HTERT RPE-1 (cell line): ENCODE measurements around the gene NIPAL1.
"Not testable (repeated sequence)": the region's sequence is repeated elsewhere in the genome, so short reads cannot be mapped to it uniquely, and the experiment has no call there.

Experiments used
- in situ Hi-C: fragments of 300-500 bp; cut with MboI; formaldehyde crosslinking; loops from 4 replicates; pipeline ENCODE4 v1.14.3; 2020; ENCODE audit warnings: low sequenced_read_pairs

The NIPAL1 gene

DNA sequence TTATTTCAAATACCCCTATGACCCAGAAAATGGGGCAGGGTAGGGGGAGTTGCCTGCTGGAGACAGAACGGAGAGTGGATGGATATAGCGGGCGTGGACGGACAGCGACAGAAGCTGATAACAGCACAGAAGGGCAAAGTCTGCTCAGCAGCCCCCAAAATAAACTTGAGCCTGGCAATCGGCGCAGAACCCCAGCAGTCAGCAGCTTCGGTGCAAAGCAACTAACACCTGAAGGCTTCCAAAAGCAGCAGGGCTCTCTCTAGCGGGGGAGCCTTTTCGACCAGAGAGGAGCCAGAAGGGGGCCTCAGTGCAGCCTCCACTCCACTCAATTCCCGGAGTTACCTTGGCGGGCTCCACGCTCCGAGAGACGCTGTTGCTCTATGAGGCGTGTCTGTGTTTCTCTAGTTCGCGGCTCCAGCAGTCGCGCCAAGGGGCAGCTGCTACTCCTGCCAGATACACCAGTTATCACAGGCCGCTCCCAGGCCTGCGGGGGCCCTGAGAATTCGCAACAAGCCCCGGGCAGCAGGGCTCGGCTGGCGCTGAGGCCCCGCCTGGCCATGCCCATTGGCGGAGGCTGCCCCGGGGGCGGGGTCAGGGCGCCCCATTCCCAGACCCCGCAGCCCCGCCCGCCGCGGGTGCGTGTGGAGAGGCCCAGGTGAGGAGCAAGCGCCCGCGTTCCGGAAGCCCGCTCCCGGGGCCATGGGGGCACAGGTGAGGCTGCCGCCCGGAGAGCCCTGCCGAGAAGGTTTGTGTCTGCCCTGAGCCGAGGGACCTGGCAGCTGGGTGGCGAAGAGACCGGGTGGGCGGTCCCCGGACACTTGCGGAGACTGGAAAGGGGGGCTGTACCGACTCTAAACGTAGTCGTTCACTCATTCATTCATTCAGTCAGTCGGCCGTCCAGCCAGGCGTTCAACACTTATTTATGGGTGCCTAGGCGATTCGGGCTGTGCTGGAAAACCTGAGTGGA is at the start of gene NIPAL1, which contains the start of gene CNGA1:
Gene NIPAL1, plus strand, starts transcription at position 632 of the 967 bp plus-strand sequence. Its CDS starts 68 bp downstream, at position 700.
Gene CNGA1, minus strand, starts transcription at position 541 of the 967 bp plus-strand sequence. CDS start 63,992 bp downstream, outside the sequence.
- in situ Hi-C loops = no loop called here

DNA sequence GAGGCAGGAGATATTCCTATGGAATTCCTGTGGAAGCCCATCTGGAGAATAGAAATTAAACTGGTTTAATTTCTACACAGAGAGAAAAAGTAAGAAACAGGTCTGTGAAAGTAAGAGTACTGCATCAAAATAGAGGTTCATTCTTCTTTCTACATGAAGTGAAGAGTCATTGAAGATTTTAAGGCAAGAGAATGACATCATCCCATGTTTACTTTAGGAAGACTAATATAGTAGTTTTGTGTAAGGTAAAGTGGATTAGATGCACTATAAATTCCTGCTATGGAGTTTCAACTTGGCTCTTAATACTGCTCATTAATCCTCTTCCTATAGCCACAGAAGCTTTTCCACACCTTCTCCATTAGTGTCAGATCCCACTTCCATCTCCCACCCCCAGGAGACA is 47.7 kb upstream of the NIPAL1 start:
- in situ Hi-C loops = no loop called here

DNA sequence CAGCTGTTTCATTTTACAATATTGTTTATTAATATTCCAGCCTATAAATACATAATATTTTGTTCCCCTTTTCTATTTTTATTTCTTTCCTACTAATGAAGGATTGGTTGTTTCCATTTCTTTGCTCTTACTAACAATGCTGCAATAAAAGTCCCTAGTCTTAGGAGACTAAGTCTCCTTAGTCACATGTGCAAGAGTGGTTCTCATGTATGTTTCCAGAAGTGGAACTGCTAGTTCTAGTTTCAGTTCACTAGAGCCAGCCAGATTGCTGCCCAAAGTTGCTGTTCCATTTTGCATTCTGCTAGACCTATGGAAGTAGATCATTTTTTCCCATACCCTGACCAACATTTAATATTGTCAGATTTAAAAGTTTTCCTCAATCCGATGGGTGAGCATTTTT is 44.4 kb upstream of the NIPAL1 start:
- in situ Hi-C loops = no loop called here

DNA sequence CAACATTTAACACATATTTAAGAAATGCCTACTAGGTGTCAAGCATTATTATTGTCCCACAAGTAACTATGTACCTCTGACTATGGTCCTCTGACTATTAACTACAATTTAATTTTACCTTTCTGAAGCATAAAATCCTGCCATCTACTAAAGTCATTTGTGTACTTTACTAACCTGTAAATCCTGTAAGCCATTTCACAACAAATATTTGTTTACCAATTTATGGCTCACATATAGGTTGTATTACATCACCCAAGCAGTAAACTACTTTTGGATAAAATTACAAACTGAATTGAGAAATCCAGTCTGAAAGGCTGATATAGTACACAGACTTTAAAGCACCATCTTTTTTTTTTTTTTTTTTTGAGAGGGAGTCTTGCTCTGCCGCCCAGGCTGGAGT is 43.9 kb upstream of the NIPAL1 start:
- in situ Hi-C loops = no loop called here

DNA sequence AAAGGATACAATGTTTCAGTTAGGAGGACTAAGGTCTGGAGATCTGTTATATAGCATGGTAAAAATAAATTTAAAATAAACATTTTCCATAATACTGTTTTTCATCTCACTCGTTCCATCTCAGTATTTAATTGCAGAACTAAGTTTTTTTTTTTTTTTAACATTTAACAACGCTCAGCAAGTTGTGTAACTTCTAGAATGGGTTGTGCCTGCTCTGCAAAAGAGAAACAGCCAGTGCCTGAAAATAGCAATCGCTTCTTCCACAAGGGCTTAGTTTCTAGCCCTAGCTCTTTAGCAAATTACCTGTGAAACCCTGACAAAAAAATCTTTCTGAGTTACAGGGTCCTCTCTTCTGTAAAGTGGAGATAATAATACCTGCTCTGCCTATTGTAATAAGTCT is 42.0 kb upstream of the NIPAL1 start:
- in situ Hi-C loops = no loop called here

DNA sequence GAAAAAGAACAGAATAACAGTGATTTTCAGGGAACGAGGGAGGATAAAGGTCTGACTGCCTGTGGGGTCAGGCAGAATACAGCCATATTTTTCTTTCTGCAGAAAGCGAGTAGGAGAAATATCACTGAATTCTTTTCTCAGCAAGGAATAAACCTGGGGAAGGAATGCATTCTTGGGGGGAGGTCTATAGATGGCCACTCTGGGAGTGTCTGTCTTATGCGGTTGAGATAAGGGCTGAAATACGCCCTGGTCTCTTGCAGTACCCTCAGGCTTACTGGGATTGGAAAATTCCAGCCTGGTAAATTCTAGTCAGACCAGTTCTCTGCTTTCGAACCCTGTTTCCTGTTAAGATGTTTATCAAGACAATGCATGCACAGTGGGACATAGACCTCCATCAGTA is 26.4 kb upstream of the NIPAL1 start:
- in situ Hi-C loops = no loop called here

DNA sequence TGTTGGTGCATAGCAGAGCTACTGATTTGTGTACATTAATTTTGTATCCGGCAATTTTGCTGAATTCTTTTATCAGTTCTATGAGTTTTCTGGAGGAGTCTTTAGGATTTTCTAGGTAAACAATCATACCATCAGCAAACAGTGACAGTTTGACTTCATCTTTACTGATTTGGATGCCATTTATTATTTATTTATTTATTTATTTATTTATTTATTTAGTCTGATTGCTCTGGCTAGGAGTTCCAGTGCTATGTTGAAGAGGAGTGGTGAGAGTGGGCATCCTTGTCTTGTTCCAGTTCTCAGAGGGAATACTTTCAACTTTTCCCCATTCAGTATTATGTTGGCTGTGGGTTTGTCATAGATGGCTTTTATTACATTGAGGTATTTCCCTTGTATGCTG is 24.1 kb upstream of the NIPAL1 start:
- in situ Hi-C loops = not testable (repeated sequence)

DNA sequence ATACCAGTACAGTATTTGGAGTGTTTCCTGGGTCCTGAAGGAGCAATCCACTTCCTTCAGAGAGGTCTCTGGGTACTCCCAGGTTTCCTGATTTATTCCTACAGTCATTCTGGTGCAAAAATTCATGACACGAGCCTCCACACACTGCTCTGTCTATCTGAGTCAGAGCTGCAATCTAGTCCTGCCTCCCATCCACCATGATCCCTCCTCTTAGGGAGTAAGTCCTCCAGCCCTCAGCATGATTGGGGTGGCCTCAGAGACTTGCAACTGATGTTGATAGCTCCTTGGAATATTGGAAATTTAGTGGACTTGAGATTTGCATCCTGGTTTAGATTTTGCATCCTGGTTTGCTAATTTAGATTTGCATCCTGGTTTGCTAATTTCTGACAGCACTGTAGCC is 20.6 kb upstream of the NIPAL1 start:
- in situ Hi-C loops = no loop called here

DNA sequence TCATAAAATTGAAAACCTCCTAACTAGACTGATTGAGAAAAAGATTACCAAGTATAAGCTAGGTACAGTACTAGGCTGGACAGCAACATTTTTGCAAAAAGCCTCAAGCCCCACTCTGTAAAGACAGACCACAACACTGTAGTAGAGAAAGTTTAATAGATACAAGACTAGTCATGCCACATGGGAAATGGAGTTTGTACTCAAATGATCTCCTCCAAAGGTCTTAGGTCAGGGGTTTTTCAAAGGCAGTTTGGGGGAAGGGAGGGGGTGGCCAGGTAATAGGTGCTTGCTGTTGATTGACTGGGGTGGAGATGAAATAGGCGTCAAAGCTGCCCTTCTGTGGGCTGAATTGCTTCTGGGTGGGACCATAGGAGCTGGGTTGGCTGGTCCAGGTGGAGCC is 14.3 kb upstream of the NIPAL1 start:
- in situ Hi-C loops = no loop called here

DNA sequence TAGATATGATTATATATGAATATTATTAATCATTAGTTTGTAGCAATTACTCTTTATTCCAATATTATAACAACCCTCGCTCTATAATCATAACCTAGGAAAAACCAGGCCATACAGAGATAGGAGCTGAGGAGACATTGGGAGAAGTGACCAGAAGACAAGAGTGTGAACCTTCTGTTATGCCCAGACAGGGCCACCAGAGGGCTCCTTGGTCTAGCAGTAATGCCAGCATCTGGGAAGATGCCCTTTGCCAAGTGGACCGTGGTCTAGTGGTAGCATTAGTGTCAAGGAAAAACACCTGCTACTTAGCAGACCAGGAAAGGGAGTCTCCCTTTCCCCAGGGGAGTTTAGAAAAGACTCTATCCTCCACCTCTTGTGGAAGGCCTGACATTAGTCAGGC is 13.0 kb upstream of the NIPAL1 start:
- in situ Hi-C loops = not testable (repeated sequence)

DNA sequence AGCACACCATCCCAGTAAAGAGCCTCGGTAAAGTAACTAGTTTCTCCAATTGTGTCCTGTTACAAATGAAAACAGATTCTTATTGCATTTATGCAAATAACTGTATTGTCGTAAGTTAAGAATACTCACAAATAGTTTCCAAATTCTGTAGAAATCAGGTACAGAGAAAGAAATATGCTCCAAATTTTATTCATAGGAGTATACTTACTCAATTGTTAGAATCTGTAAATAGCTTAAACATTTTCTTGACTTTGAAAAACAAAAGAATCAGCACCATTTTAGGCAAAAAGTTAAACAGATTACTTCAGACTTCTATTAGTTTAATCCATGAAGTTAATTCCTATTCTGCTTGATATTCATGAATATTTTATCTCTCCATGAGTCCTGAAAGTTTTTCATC is 10.8 kb upstream of the NIPAL1 start:
- in situ Hi-C loops = no loop called here

DNA sequence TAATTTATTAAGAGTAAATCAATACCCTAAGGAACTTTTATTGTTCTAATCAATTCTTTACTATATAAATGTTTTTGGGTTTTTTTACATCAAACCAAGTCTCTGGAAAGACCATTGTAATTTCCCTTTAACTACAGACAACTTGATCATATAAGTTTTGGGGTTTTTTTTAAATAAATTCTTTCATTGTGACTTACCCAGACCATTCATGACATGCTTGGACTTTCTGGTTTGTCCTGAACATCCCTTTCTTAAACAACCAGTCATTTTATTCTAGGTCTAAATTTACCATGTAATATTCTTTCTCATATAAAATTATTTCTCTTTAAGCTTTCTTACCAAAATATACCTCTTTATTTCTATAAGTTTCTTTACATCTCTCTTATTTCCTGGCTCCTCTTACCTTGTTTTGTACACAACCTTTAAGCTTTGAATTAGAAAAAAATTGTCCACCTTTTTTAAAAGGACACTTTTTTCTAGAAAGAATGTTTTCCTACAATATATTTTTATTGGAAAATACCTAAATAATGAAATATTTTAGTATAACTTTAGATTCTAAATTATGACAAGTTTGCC is 8.5 kb upstream of the NIPAL1 start:
- in situ Hi-C loops = no loop called here

DNA sequence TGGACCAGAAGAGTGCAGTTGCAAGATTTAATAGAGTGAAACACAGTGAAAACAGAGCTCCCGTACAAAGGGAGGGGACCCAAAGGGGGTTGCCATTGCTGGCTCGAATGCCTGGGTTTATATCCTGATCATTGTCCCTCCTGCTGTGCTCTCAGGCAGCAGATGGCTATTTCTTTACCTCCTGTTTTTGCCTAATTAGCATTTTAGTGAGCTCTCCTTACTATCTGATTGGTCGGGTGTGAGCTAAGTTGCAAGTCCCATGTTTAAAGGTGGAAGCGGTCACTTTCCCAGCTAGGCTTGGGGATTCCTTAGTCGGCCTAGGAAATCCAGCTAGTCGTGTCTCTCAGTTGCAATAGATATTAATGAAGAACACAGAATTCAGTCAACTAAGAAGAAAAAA is 5.7 kb upstream of the NIPAL1 start:
- in situ Hi-C loops = not testable (repeated sequence)

DNA sequence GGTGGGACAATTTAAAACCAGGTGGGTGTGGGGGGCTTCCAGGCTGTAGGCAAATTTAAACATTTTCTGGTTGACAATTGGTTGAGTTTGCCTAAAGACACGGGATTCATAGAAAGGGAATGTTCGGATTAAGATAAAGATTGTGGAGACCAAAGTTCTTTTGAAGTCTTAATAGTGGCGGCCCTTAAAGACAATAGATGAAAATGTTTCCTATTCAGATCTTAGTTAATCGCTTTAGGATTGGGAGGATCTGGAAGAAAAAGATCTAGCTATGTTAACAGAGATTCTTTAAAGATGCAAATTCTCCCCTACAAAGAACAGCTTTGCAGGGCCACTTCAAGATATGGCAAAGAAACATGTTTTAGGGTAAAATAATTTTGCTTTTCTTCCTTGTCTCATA is 4.8 kb upstream of the NIPAL1 start:
- in situ Hi-C loops = no loop called here

DNA sequence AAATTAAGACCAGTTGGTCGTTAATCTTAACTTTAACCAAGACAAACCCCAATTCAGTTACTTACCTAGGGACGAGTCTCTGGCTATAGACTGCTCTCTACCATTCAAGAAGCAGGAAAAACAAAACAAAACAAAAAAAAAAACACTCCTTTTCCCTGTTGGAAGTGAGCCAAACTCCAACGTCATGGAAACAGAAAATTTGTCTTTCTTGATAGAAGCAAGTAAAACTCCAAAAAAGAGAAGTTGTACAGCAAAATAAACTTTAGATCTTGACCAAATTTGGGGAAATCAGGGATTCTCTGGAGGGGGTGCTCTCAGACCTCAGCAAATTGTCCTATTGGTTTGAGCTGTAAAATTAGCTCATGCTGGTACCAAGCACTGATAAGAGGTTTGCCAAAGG is 3.7 kb upstream of the NIPAL1 start:
- in situ Hi-C loops = no loop called here

DNA sequence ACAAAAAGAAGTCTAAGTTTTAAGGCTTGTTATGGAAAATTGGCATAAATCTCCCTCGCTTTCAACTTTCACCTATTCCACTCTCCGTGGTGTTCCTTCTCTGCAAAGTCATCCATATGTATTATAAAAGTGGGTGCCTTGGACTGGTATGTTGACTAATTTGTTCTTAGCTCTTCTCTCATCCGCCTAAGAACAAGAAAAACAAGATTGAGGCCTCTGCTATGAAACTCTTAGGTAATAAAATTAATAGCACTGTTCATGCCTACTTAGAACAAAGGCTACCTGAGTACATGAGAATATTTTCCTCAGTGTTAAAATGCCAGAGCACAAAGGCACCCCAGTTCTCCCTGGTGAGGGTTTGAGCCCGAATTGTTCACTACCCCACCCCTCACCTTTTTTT is 1.4 kb upstream of the NIPAL1 start:
- in situ Hi-C loops = no loop called here

DNA sequence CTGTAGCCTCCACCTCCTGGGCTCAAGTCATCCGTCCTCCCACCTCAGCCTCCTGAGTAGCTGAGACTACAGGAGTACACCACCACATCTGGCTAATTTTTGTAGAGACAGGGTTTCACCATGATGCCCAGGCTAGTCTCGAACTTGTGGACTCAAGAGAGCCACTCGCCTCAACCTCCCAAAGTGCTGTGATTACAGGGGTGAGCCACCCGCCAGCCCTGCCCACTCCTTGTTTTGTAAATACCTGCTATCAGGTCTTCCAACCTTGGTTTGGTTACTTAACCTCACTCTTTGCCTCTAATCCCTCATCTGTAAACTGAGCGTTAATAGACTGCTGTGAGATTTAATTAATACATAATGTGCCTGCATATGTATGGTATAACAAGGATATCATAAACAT is 894 bp upstream of the NIPAL1 start:
- in situ Hi-C loops = no loop called here

DNA sequence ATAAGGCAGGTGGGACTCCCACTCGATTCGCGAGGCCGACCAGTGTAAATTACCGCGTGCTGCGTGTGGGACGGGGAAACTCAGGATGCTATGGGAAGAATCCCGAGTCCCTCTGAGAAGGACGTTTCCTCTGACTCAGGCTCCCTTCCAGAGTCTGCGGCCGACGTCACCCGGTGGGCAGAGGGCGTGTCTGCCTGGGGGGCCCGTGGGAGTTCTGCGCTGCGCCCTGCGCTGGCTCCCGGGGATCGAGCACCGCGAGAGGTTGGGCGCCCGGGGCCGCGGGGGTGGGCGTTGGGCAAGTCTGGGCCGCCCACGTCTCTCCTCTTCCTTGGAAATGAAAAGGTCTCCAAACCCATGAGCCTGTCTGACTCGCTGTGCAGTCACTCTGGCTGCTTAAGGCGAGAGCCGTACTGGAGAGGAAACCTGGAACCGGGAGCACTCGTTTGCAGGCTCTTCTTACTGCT is 568 bp downstream of the NIPAL1 start:
- in situ Hi-C loops = no loop called here

DNA sequence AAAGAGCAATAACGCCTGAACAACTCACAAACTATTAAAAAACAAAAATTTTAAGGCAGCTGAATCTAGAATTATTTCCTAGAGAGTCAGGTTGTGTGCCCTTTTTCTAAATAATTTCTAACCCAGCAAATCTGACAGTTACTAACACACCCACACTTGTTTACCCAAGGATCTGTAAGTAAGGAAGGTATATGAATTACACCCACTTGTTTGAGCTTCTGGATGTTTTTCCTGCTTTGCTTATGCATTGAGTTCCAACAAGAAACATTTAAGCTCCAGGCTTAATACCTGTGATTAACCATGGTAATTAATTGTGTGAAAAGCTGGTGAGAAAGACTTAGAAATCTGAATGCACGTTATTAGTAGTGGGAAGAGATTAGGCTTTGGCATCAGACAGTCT is 1.5 kb downstream of the NIPAL1 start:
- in situ Hi-C loops = no loop called here

DNA sequence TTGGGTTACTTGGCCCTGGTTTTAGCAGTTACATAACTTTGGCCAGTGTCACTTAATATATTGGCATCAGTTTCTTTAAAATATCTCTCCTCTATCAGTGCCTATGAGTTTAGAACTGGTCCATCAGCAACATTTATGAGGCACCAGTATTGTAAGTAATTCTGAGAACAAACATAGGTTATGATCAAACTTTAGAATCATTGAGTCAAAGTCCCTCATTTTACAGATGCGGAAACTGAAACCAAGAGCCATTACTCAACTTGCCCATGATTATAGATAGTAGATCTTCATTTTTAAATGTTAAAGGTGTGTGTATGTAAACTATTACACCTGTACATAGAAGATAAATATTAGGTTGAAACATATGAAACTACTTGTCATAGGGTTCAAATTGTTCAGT is 4.5 kb downstream of the NIPAL1 start:
- in situ Hi-C loops = no loop called here

DNA sequence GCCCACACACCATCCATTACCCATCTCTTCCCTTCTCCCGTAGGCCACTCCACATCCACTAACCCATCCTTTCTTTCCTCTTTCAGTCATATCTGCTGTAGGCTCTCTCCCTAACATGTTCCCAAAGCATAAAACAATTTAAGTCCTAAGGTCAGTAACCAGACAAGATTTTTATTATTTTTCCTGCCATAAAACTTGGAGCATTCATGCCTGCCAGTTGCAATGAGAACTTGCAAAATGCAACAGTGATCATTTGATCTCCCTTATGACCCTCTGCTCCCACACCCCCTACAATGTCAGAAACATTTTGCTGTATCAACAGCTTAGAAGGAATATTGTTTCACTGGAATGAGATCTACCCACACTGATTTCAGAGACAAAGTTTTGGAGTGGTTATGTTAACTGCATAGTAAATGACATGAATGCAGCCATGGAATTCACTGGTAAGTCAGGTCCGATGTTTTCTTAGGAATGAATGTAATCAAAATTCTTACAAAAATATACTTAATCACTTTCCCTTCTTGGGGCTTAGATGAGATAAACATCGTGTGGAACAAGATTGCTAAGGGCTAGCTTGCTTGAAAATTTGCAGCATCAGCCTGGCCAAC is 5.7 kb downstream of the NIPAL1 start:
- in situ Hi-C loops = no loop called here

DNA sequence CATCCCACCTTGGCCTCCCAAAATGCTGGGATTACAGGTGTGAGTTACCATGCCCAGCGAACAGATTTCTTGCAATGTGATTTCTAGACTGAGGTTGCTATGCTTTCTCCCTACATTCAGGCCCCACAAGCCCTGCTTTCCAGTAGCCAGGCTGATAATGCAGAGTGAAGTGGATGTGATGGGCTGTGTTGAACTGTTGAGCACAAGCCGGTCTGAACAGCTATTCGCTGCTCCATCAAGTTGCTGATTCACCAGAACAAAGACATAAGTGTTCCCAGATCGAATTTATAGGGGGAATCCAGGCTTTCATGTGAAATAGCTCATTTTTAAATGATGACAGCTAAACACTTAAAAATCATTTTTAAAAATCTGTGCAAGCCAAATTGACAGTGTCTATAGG is 8.0 kb downstream of the NIPAL1 start:
- in situ Hi-C loops = no loop called here
